ENCODE results near the gene FAM222B. TPM values are rescaled to one million over a fixed set of nuclear protein-coding genes. Genes with fewer than 3 reads are reported as not detected.

FAM222B gene, protein sequence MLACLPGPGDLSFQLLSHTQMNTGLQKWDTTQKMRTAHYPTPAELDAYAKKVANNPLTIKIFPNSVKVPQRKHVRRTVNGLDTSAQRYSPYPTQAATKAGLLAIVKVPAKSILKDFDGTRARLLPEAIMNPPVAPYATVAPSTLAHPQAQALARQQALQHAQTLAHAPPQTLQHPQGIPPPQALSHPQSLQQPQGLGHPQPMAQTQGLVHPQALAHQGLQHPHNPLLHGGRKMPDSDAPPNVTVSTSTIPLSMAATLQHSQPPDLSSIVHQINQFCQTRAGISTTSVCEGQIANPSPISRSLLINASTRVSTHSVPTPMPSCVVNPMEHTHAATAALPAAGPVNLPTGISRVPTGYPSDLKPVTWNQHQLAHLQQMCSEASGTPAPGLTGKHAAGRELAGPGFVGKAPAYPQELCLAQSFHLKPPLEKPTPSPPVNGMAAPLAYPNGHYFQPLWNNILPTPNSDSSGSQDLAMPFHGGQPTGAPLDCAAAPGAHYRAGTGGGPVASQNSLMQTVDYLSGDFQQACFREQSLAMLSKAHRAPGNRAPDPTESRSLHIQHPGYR
- total RNA-seq (10 to 100 TPM; 14.4 to 33.2 (median 16.7) TPM), polyA plus RNA-seq (10 to 100 TPM in 1 of 2 donors, 1 to 10 TPM in 1; 9.2 to 28.1 TPM)
- long read RNA-seq, donor 1, partial matches to known transcripts = 0 of 12 reads
- long read RNA-seq, donor 1, other reads (novel, unspliced or antisense) = 11 of 12 reads
- long read RNA-seq, donor 2, partial matches to known transcripts = 0 of 9 reads
- long read RNA-seq, donor 2, other reads (novel, unspliced or antisense) = 7 of 9 reads
- long read RNA-seq, donor 3, transcript FAM222B-202 (3 exons, 2,836 nt) = major isoform, 6 of 21 reads
- long read RNA-seq, donor 3, partial matches to known transcripts = 0 of 21 reads
- long read RNA-seq, donor 3, other reads (novel, unspliced or antisense) = 15 of 21 reads

DNA sequence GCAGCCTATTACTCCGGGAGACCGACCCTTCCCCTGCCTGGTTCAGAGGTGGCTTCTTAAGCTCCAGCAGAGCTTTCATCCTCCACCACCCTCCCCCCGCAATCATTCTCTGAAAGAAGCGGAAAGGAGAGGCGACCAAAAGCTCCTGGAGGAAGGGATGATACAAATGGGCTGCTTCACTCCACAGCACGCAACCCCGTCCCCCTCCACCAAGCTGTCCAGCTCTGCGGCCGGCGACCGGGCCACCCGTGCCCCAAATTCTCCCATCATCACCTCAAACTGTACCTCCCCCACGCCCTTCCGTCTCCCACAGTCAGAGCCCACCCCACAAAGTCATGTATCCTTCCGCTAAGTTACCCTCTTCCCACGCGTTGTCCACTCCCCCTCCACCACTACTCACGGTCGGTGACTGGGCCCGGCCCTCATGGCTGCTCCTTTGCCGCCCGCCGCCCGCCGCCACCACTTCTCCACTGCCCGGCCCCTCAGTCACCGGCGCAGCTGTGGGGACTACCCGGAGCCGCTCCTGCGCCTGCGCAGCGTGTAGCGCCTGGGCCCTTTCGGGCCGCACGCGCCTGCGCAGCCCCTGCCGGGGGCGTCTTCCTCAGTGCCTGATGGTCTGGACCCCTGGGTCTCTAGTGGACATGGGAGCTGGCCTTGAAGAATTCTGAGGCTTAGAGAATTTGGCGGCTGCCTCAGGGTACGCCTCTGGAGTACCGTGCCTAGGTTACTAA lies at the start of gene FAM222B:
Gene FAM222B, minus strand, starts transcription at position 509 of the 731 bp plus-strand sequence. CDS start 76,123 bp downstream, outside the sequence.
- DNase-seq = peak; percentile 84 to 94 (median 90)
- WGBS, 4 donors = 0 to 1% (median 0%) methylated on average over 41 to 44 of the region's 44 CpGs
- peak; percentile 93 to 100 (median 100) for ATAC-seq
- Histone ChIP-seq H3K27me3 (no peaks in the 10 kb centered on the region), H3K9me3 (no peaks in the 10 kb centered on the region), H3K4me3 (peak within 1 kb of the TSS; percentile 53 to 94 (median 82)), H3K4me1 (peaks cover 0 to 33% (median 8%) of the 10 kb centered on the region in 12 donors), H3K27ac (peak within 1 kb of the TSS; percentile 54 to 89 (median 78)), H3K36me3 (no peaks in the 10 kb centered on the region)
- TF ChIP-seq, protein P1, sequence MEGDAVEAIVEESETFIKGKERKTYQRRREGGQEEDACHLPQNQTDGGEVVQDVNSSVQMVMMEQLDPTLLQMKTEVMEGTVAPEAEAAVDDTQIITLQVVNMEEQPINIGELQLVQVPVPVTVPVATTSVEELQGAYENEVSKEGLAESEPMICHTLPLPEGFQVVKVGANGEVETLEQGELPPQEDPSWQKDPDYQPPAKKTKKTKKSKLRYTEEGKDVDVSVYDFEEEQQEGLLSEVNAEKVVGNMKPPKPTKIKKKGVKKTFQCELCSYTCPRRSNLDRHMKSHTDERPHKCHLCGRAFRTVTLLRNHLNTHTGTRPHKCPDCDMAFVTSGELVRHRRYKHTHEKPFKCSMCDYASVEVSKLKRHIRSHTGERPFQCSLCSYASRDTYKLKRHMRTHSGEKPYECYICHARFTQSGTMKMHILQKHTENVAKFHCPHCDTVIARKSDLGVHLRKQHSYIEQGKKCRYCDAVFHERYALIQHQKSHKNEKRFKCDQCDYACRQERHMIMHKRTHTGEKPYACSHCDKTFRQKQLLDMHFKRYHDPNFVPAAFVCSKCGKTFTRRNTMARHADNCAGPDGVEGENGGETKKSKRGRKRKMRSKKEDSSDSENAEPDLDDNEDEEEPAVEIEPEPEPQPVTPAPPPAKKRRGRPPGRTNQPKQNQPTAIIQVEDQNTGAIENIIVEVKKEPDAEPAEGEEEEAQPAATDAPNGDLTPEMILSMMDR (IDR thresholded peaks at IDR 0.05) = peak in 2 of 12 donors; percentile 14 to 22
- peak in 1 of 2 donors; percentile 71 for TF ChIP-seq POLR2A (IDR thresholded peaks at IDR 0.05)
- intact Hi-C loops (cut with DNase I) = loop anchor here in 6 of 10 donors (5.0 to 10.0 kb wide), 5 partner anchors 52 to 80 kb away; partner anchors contain the start of gene FLOT2 (in 2 of the 6)

DNA sequence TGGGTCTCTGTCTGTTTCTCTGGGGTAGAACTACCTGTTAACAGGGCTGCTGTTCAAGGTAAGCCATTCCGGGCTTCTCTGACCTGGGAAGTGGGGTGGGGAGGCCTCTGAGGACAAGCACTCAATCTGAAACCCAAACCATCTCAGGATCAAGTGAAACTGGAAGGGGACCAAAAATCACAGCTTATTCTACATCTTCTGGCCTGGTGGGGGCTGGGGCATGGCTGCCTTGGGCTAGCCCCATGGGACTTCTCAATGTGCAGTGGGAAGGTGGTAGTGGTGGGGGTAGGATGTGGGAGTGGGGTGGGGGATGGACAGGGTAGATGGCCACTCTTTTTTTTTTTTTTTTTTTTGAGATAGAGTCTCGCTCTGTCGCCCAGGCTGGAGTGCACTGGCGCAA lies 49.4 kb upstream of the FAM222B start:
- no peak for ATAC-seq
- intact Hi-C loops (cut with DNase I) = loop anchor here in 2 of 10 donors (5.0 to 10.0 kb wide), 2 partner anchors 47 to 130 kb away; partner anchors contain the start of gene FAM222B (in 2 of the 2)
- Histone ChIP-seq H3K4me3 (no peak overlapping the region), H3K27me3 (no peaks in the 10 kb centered on the region), H3K36me3 (peaks cover 0 to 13% (median 0%) of the 10 kb centered on the region in 9 donors), H3K4me1 (peaks cover 3 to 68% (median 27%) of the 10 kb centered on the region in 12 donors), H3K9me3 (no peaks in the 10 kb centered on the region), H3K27ac (peak overlapping the region in 1 of 12 donors; percentile 57)
- WGBS, 4 donors = 93 to 96% (median 93%) methylated on average over 4 of the region's 4 CpGs
- peak in 1 of 5 donors; percentile 1 for DNase-seq
- TF ChIP-seq, protein P1 (IDR thresholded peaks at IDR 0.05) = no peak
- TF ChIP-seq POLR2A (IDR thresholded peaks at IDR 0.05) = no peak

DNA sequence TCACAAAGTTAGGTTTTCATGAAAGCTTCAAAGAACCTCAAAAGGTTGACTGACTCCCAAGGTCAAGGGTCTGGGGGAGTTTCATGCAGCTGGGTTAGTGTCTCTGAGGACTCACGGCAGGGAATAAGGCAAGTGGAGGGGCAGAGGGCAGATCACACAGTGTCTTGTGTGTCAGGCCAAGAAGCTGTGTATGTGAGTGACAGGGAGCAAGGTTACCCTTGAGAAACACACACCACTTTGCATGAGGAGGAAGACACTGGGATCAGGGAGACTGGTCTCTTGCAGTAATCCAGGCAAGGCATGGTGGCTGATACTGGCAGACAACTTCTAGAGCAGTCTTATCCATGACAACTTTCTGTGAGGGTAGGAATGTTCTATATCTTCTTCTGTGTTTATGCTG lies 48.6 kb upstream of the FAM222B start:
- Histone ChIP-seq H3K36me3 (peaks cover 0 to 13% (median 4%) of the 10 kb centered on the region in 9 donors), H3K27ac (no peak overlapping the region), H3K27me3 (no peaks in the 10 kb centered on the region), H3K4me1 (peaks cover 3 to 61% (median 21%) of the 10 kb centered on the region in 12 donors), H3K4me3 (no peak overlapping the region), H3K9me3 (no peaks in the 10 kb centered on the region)
- no peak for TF ChIP-seq POLR2A (IDR thresholded peaks at IDR 0.05)
- WGBS, 4 donors = 85 to 100% (median 94%) methylated on average over 1 of the region's 1 CpG
- no peak for DNase-seq
- ATAC-seq = no peak
- intact Hi-C loops (cut with DNase I) = loop anchor here in 2 of 10 donors (5.0 to 10.0 kb wide), 2 partner anchors 46 to 129 kb away; partner anchors contain the start of gene FAM222B (in 2 of the 2)

DNA sequence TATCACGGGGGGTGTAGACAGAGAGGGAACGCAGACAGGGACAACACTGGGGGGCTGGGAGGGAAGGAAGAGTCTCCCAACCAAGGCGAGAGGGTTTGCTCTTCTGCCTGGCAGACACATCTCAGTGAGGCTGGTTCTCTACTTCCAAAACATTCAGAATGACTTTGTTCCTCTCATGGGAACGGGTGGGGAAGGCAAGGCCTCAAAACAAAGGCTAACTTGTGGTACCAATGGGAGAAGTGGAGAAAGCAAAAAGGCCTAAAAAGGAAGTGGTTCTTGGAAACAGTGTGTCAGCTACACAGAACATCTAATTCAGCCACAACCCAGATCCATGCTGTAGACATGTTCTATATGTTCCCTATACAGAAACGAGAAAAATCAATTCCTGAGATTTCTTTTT lies 47.4 kb upstream of the FAM222B start:
- Histone ChIP-seq H3K27me3 (no peaks in the 10 kb centered on the region), H3K4me1 (peaks cover 3 to 48% (median 17%) of the 10 kb centered on the region in 12 donors), H3K4me3 (no peak overlapping the region), H3K27ac (peak overlapping the region in 2 of 12 donors; percentile 32 to 42), H3K9me3 (no peaks in the 10 kb centered on the region), H3K36me3 (peaks cover 0 to 22% (median 8%) of the 10 kb centered on the region in 9 donors)
- intact Hi-C loops (cut with DNase I) = loop anchor here in 3 of 10 donors (5.0 to 10.0 kb wide), 3 partner anchors 45 to 128 kb away; partner anchors contain the start of gene FAM222B (in 2 of the 3)
- DNase-seq (peak in 1 of 5 donors; percentile 3), ATAC-seq (peak in 1 of 4 donors; percentile 22)
- no peak for TF ChIP-seq POLR2A (IDR thresholded peaks at IDR 0.05)
- TF ChIP-seq, protein P1 (IDR thresholded peaks at IDR 0.05) = no peak
- 70 to 87% (median 75%) methylated on average over 5 of the region's 5 CpGs for WGBS, 4 donors

All from heart left ventricle (tissue), 16 donors.